GM21825 (cell line): ENCODE measurements around the gene PDE4C.
A peak's percentile ranks its signal among the peaks of the same experiment; 100 is the strongest.

Experiments
- ATAC-seq: cut with Tn5 transposase; IDR thresholded peaks from one replicate; pipeline ENCODE4 v1.9.1; 2021; ENCODE audit warnings: mild to moderate bottlenecking, moderate library complexity; ENCODE audit not compliant: unreplicated experiment

The PDE4C gene

DNA sequence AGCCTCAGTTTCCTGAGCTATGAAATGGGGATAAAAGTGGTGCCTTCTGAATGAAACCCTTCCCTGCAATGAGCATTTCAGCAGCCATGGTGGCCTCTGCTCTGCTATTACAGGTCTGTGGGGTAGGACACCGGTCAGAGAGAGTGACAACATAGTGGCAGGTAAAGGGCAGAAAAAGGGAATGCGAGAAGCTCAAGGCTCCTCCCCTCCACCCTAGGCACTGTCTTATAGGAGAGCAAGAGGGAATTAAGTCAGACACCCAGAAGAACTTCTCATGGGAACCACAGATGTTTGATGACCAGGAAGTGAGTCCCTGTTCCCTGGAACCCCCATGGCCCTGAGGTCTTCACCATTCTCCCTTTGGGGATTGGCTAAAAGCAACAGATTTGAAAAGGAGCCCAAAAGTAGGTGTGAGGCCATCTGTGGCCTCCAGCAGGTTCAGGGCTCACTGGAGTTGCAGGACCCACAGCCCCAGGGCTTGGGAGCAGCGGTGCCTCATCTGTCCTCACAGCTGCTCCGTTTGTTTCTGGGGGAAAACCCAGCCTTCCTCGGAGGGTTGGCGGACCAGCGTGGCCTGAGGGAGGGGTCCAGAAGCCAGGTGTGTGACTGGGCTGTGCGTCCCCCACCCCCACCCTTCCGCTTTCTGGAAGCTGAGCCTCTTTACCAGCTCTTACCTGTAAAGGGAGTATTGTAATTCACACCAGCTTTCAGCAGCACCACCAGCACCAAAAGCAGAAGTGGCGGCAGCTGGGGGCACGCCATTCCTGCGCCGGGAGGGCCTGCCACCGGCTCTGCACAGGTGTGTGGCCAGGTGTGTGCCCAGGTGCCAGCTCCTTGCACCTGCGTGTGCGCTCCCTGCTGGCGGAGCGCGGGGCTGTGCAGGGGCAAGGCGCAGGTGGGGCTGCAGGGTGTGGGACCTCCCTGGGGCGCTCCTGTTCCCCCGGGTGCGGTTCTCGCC lies 28.6 kb upstream of the PDE4C start:
- ATAC-seq: no peak

DNA sequence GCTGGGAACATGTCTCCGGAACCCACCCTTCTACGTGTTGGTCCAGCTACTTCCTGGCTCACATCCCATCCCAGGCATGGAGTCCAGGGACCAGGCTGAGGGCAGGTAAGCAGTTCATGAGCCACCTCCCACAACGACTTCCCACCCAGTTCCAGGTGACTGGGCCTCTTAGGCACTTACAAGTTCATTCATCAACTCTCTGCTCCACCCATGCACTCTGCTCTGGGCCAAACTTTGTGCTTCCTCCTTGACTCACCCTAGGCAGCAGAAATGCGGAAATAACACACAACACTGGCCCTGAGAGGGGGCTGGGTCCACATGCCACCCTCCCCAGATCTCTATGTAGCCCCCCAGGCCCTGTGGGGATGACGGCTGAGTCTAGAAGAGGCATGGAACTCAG lies 27.5 kb upstream of the PDE4C start:
- no peak for ATAC-seq

DNA sequence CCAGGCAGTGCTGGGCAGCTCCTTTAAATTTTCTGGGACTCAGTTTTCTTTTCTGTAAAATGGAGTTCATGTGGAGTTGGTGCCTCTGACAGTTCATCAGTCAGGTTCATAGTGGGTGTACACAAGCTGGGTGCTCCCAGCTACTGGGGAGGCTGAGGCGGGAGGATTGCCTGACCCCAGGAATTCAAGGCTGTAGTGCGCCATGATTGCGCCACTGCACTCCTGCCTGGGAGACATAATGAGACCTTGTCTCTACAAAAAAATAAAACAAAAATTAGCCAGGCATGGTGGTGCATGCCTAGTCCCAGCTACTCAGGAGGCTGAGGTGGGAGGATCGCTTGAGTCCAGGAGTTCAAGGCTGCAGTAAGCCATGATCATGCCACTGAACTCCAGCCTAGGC lies 26.9 kb upstream of the PDE4C start:
- no peak for ATAC-seq

- no peak for ATAC-seq
Measured at GRCh38 chr19:18252370-18252717, 26.1 kb upstream of the PDE4C start.

DNA sequence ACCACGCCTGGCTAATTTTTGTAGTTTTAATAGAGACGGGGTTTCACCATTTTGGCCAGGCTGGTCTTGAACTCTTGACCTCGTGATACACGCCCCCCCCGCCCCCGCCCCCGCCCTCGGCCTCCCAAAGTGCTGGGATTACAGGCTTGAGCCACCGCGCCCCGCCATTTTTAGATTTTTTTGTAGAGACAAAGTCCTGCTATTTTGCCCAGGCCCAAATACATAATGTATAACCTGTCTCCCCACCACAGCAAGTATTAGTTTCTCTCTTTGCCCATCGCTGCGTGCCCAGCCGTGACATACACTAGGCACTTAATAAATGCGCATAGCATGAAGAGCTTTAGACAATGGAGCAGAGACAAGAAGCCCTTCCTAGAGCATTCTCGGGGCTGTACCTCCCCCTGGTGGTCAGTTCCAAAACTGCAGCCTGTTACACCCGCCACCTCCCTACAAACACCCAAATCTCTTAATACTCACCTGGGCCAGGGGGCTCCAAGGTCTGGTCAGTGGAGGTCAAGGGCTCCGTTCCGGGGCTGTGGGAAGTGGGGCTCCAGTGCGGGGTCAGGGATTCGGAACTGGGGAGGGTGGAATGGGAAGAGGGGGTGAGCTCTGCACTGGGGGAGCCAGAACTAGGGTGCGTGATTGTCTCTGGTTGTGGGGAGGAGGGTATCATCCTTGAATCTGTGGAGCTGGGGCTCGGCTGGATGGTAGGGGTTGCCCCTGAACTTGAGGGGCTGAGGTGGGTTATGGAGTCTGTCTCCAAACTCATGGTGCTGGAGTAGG lies 25.5 kb upstream of the PDE4C start:
- ATAC-seq: no peak

- no peak for ATAC-seq
Measured at GRCh38 chr19:18249834-18250233, 23.6 kb upstream of the PDE4C start.

GRCh38 chr19:18245297-18245696 lies 19.1 kb upstream of the PDE4C start:
- ATAC-seq: no peak

DNA sequence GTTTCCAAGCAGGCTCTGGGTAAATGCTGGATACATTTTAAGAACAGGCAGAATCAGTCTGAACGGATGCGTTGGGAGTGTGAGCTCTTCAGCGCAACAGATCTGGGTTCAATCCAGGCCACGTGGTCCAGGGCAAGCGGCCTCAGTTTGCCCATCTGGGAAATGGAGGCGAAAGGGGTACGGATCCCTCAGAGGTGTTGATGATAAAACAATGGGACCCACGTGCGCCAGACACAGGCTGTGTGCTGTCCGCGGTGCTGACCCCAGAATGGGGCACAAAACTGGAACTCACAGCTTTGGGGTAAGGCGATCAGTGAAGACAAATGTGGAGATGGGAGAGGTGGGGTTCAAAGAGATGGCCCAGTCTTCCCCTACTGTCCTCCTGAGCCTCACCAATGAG lies 13.1 kb upstream of the PDE4C start:
- ATAC-seq: no peak

DNA sequence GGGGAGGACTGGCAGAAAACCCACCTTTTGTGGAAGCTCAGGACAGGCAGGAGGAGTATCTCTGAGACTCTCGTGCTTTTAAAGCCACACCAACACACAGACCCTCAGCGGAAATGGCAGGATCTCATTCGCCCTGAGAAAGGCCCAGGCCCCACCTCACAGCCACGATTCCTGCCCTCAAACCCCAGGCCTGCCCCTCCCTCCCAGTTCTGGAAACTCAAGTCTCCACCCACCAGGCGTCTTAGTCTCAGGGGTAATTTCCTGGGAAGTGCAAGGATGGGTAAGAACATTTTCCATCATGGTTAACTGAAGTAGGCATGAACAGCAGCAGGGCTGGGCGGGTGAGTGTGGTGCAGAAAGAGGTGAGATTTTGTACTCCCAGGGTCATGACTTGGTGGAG lies 8.0 kb upstream of the PDE4C start:
- ATAC-seq: no peak

DNA sequence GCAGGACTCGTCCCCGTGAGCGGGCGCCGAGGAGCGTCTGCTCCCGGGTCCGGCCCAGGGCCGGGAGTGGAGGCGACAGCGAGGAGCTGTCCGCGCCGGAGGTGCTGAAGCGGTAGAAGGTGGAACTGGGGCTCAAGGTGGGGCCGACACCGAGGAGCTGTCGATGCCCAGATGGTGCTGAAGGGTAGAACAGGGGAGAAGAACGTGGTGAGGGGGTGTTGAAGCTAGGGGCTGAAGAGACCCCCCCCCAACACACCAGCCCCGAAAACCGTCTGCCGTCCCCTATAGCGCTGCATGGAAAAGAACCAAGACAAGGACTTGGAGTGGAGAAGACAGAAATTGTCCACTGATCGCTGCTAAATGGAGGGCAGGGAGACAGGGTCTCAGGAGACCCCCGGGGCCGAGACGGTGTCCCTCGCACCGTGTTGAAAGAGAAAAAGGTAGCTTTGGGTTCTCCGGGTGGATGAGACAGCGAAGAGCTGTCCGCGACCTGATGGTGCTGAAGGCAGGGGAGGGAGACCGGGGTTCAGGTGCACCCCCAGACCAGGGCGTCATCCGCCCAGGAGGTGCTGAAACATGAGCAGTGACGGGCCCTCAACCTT lies 7.1 kb upstream of the PDE4C start:
- no peak for ATAC-seq

DNA sequence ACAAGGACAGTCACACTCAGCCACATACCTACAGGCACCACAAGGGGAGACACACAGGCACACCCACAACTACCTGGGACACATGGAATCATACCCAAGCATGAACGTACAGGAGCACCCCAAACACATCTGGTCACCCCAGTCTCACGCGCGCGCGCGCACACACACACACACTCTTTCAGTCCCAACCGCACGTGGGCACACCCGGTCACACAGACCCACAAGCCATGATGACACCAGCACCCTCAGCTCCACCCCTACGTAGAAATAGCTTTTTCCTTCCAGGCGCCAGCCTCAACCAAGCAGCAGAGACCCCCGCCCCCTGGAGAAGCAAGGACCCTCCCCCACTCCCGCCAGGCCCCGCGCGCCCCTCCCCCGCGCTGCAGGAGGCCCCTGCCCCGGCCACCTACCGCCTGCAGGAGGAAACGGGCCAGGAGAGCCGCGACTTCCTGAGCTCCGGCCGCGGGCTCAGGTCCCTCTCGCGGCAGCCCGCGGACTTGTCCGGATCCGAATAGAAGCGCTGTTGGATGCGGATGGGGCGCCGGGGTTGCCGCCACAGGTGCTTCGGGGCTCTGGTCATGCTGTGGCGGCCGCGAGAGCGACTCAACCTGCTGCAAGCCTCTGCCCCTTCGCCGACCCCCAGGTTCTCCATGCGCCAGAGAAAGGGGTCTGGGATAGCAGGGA lies 6.4 kb upstream of the PDE4C start:
- no peak for ATAC-seq

DNA sequence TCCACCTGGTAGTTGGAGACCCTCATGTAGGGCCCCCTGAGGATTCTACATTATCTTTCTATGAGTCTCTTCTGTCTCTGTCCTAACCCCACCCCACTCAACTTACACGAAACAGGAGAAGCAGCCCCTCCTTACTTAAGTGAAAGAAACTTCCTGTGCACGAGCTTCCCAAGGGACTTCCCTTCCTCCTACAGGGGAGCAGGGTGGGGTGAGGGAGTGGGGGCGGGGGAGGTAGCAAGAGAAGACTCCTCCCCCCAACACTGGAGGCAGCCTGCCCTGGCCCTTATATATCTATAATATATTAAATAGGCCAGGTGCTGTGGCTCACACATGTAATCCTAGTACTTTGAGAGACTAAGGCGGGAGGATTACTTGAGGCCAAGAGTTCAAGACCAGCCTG lies 5.5 kb upstream of the PDE4C start:
- no peak for ATAC-seq

GRCh38 chr19:18230941-18231734 lies 4.9 kb upstream of the PDE4C start:
- ATAC-seq: no peak

DNA sequence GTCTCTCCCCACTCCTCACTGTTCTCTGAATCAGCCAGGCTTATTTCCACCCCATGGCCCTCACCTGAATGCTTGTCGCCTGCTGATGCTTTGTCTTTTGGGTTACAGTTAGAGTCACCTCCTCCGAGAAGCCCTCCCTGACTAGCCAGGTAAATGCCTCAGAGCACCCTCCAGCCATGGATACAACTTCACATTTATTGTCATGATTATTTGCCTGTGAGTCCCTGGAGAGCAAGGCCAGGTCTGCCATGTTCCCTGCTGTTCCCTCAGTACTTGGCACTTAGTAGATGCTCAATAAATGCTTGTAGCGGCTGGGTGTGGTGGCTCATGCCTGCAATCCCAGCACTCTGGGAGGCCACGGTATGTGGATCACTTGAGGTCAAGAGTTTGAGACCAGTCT lies 3.7 kb upstream of the PDE4C start:
- ATAC-seq: no peak

DNA sequence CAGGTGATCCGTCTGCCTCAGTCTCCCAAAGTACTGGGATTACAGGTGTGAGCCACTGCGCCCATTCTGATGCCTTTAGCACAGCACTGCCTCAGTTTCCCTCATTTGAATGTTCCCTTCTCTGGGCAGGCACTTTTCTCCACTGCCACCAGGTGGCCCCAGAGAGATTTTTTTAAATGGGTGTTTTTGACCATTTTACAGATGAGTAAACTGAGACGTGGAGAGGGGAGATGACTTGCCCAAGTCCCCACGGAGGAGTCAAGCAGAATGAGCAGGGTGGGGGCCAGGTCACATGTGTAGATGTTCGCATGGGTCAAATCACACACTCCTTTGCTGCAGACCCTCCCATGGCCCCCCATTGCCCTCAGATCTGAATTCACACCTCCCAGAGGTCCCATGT lies 3.2 kb upstream of the PDE4C start:
- ATAC-seq: no peak

- ATAC-seq: no peak
Measured at GRCh38 chr19:18227781-18228271, 1.6 kb upstream of the PDE4C start.

DNA sequence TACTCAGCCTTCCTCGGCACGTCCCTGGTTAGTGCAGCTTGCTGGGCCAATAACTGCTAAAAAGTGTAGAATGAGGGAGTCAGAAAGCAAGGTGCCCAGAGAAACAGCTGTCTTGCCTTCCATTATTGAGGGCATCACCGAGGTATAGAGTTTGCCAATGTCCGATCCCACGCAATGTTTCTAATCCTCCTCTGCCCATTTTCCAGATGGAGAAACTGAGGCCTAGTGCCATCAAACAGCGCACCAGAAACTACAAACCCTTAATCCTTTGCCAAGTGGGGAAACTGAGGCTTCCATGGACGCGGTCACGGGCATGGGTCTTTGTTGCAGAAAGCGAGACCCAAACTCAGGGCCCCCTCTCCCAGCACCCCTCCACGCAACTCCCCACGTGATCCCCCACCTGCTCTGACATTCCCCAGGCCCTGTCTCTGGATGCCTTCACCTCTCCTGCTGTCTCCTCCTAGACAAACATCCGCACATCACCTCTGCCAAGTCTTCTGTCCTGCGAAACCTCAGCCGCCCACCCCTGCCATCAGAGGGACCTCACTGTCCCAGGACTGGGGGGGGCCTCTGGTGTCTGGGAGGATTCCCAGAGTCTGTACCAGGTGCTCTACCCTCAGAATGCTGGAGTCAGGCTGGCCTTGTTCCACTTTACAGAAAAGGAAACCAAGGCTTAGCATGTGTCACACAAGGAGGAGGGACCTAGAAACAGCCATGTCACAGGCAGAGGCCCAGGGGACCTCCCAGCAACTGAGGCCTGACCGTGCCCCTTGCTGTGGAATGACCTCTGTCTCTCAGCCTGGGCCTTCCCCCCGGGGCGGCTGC lies 930 bp upstream of the PDE4C start:
- no peak for ATAC-seq

GRCh38 chr19:18225355-18225701 lies 910 bp downstream of the PDE4C start:
- ATAC-seq: no peak

DNA sequence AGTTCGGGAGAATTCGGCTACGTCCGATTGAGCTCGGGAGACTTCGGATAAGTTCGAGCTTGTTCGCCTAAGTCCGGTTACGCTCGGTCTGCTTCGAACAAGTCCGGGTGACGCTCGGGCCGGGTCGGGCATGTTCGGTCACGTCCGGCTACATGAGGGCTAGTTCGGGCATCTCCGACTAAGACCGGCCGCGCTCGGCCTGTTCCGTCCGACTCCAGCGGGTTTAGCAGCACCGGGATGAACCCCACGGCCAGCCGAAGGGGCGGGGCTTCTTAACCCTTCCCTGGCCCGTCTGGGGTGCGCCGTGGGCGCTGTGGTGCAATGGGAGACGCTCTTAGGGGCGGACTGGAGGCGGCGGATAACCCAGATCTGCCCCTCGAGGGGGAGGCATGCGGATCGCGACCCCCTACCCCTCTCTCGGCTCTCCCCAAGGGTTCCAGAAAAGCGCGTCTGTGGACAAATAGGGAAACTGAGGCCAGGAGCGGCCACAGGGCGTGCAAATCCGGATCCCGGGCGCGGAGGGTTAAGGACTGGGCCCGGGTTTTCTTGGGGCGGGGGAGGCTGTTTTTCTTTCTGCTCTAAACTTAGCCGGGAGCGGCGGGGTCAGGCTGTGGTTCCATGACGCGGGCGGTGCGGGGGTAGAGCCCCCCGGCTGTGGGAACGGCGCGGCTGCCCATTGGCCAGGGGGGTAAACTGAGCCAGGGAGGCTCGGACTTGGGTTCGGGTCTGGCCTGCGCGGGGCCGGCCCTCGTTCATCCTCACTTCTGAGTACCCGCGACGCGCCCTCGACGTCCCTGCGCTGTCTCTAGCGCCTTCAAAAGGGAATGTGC lies 1.5 kb downstream of the PDE4C start:
- ATAC-seq: peak; percentile 76
